OCI-M2 (cell line): Measurements from ENCODE around the gene NDE1.
"Not testable (repeated sequence)": the region's sequence is repeated elsewhere in the genome, so short reads cannot be mapped to it uniquely, and the experiment has no call there.

Experiments
- DNase-seq: peaks from one replicate; lab custom pipeline; 2025; ENCODE audit not compliant: unreplicated experiment; lab: John Stamatoyannopoulos, UW

NDE1 gene

GRCh38 chr16:15650019-15650697, at the start of gene NDE1:
TSS of gene NDE1 (plus strand) at chr16:15650245. CDS start at chr16:15664779, 14,534 bp downstream.
- no peak for DNase-seq

- no peak for DNase-seq
Observed at GRCh38 chr16:15601212-15601879, 48.7 kb upstream of the NDE1 start.

GRCh38 chr16:15602285-15603044, 47.6 kb upstream of the NDE1 start:
- no peak for DNase-seq

- no peak for DNase-seq
Observed at GRCh38 chr16:15604460-15605440, 45.3 kb upstream of the NDE1 start.

- DNase-seq, result no peak
Observed at GRCh38 chr16:15605839-15606517, 44.1 kb upstream of the NDE1 start.

GRCh38 chr16:15606518-15607220, 43.4 kb upstream of the NDE1 start:
- no peak for DNase-seq

GRCh38 chr16:15607221-15607699, 42.8 kb upstream of the NDE1 start:
- DNase-seq, result not testable (repeated sequence)

- no peak for DNase-seq
Observed at GRCh38 chr16:15607700-15608396, 42.2 kb upstream of the NDE1 start.

GRCh38 chr16:15608398-15609285, 41.4 kb upstream of the NDE1 start:
- DNase-seq, result no peak

- no peak for DNase-seq
Observed at GRCh38 chr16:15609286-15609649, 40.8 kb upstream of the NDE1 start.

GRCh38 chr16:15610369-15610871, 39.6 kb upstream of the NDE1 start:
- no peak for DNase-seq

- DNase-seq, result no peak
Observed at GRCh38 chr16:15611610-15612009, 38.4 kb upstream of the NDE1 start.

GRCh38 chr16:15613676-15614075, 36.4 kb upstream of the NDE1 start:
- no peak for DNase-seq

GRCh38 chr16:15616012-15616411, 34.0 kb upstream of the NDE1 start:
- DNase-seq, result no peak

GRCh38 chr16:15616475-15617165, 33.4 kb upstream of the NDE1 start:
- DNase-seq, result no peak

GRCh38 chr16:15617901-15618300, 32.1 kb upstream of the NDE1 start:
- DNase-seq, result no peak

GRCh38 chr16:15618392-15618791, 31.7 kb upstream of the NDE1 start:
- DNase-seq, result no peak
